ENCODE measurements around the gene GDF15.

The GDF15 gene

GRCh38 chr19:18426416-18426767, 40.4 kb downstream of the GDF15 start:
- Histone ChIP-seq H3K27me3 (ENCODE audit: low read length) (no peaks in the 10 kb centered on the region), H3K79me2 (ENCODE audit: insufficient read depth, low read length) (no peaks in the 10 kb centered on the region), H3K9me3 (ENCODE audit: insufficient read depth, low read length) (no peaks in the 10 kb centered on the region), H3K9ac (ENCODE audit: low read length) (no peak overlapping the region), H4K20me1 (ENCODE audit: low read depth, low read length) (no peaks in the 10 kb centered on the region), H2AFZ (ENCODE audit: low read depth, low read length, severe bottlenecking) (no peak overlapping the region), H3F3A (ENCODE audit: insufficient read depth) (no peaks in the 10 kb centered on the region), H3K9me2 (replicated peaks; ENCODE audit: insufficient read depth, low read length) (no peaks in the 10 kb centered on the region), H3K4me3 (ENCODE audit: insufficient read depth, low read length, poor library complexity, severe bottlenecking) (no peak overlapping the region), H3K36me3 (ENCODE audit: low read length) (no peaks in the 10 kb centered on the region), H3K27ac (ENCODE audit: low read depth, low read length) (no peak overlapping the region), H3K4me2 (ENCODE audit: low read depth, low read length, poor library complexity, severe bottlenecking) (no peak overlapping the region)
- TF ChIP-seq CTCF (IDR thresholded peaks at IDR 0.05; ENCODE audit: insufficient read depth, low read length, poor library complexity, severe bottlenecking): no peak
- TF ChIP-seq EZH2phosphoT487 (conservative IDR thresholded peaks at IDR 0.05; ENCODE audit: low read length): no peak

GRCh38 chr19:18427080-18427742, 41.3 kb downstream of the GDF15 start:
- Histone ChIP-seq H3K27me3 (ENCODE audit: low read length) (no peaks in the 10 kb centered on the region), H3K9me2 (replicated peaks; ENCODE audit: insufficient read depth, low read length) (no peaks in the 10 kb centered on the region), H3K9me3 (ENCODE audit: insufficient read depth, low read length) (no peaks in the 10 kb centered on the region), H3K79me2 (ENCODE audit: insufficient read depth, low read length) (no peaks in the 10 kb centered on the region), H3K9ac (ENCODE audit: low read length) (no peak overlapping the region), H4K20me1 (ENCODE audit: low read depth, low read length) (no peaks in the 10 kb centered on the region), H3F3A (ENCODE audit: insufficient read depth) (no peaks in the 10 kb centered on the region), H3K4me3 (ENCODE audit: insufficient read depth, low read length, poor library complexity, severe bottlenecking) (no peak overlapping the region), H3K27ac (ENCODE audit: low read depth, low read length) (no peak overlapping the region), H3K4me2 (ENCODE audit: low read depth, low read length, poor library complexity, severe bottlenecking) (no peak overlapping the region), H2AFZ (ENCODE audit: low read depth, low read length, severe bottlenecking) (no peak overlapping the region), H3K36me3 (ENCODE audit: low read length) (no peaks in the 10 kb centered on the region)
- TF ChIP-seq CTCF (IDR thresholded peaks at IDR 0.05; ENCODE audit: insufficient read depth, low read length, poor library complexity, severe bottlenecking): no peak
- no peak for TF ChIP-seq EZH2phosphoT487 (conservative IDR thresholded peaks at IDR 0.05; ENCODE audit: low read length)

GRCh38 chr19:18427743-18428113, 41.8 kb downstream of the GDF15 start:
- no peak overlapping the region for H2AFZ ChIP-seq (ENCODE audit: low read depth, low read length, severe bottlenecking)
- no peak for TF ChIP-seq EZH2phosphoT487 (conservative IDR thresholded peaks at IDR 0.05; ENCODE audit: low read length)
- TF ChIP-seq CTCF (IDR thresholded peaks at IDR 0.05; ENCODE audit: insufficient read depth, low read length, poor library complexity, severe bottlenecking): no peak
- H3F3A ChIP-seq (ENCODE audit: insufficient read depth): no peaks in the 10 kb centered on the region
- H3K9ac ChIP-seq (ENCODE audit: low read length): no peak overlapping the region
- no peaks in the 10 kb centered on the region for H3K79me2 ChIP-seq (ENCODE audit: insufficient read depth, low read length)
- no peaks in the 10 kb centered on the region for H3K27me3 ChIP-seq (ENCODE audit: low read length)
- H4K20me1 ChIP-seq (ENCODE audit: low read depth, low read length): no peaks in the 10 kb centered on the region
- no peaks in the 10 kb centered on the region for H3K36me3 ChIP-seq (ENCODE audit: low read length)
- H3K9me2 ChIP-seq (replicated peaks; ENCODE audit: insufficient read depth, low read length): no peaks in the 10 kb centered on the region
- H3K4me3 ChIP-seq (ENCODE audit: insufficient read depth, low read length, poor library complexity, severe bottlenecking): no peak overlapping the region
- no peaks in the 10 kb centered on the region for H3K9me3 ChIP-seq (ENCODE audit: insufficient read depth, low read length)
- no peak overlapping the region for H3K4me2 ChIP-seq (ENCODE audit: low read depth, low read length, poor library complexity, severe bottlenecking)
- no peak overlapping the region for H3K27ac ChIP-seq (ENCODE audit: low read depth, low read length)
